NCI-H526 (cell line): Measurements from ENCODE around the gene AP3B1.
"Not testable (repeated sequence)": the region's sequence is repeated elsewhere in the genome, so short reads cannot be mapped to it uniquely, and the experiment has no call there.

ENCODE experiments used
- DNase-seq, 2 experiments: peaks; one replicate each; lab custom pipeline; 2025; lab: John Stamatoyannopoulos, UW

Gene AP3B1

DNA sequence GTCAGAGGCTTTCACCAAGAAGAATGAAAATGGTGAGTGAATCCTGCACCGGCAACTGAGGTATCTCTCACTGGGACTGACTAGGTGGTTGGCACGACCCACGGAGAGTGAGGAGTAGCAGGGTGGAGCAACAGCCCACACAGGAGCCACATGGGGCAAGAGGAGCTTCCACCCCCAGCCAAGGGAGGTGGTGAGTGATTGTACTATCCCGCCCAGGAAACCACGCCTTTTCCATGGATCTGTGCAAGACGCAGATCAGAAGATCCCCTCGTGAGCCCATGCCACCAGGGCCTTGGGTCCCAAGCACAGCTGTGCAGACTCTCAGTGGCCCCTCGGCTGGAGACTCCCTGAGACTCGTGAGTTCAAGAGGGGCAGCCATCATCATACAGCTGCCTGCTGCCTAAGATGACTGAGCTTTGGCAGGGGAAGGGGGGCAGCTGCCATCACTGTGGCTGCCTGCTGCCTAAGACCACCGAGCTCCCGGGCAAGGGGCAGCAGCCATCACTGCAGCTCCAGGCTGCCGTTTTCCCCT is 229.5 kb downstream of the AP3B1 start:
- no peak for DNase-seq

DNA sequence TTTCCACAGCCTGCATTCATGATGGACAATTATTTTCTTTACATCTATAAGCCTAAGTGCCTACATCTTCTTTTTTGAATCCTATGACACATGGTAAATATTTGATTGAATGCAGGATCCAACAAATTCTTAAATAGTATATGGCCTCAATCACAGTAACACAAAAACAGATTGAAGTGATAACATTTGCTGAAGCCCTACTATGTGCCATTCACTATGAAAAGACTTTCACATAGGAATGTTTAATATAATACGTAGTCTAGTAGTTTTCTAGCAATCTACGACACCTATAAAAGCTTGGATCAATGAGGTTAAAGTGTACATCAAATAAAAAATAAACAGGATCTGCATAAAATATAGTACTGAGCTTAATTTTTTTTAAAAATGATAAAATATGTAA is 231.0 kb downstream of the AP3B1 start:
- DNase-seq, result no peak

DNA sequence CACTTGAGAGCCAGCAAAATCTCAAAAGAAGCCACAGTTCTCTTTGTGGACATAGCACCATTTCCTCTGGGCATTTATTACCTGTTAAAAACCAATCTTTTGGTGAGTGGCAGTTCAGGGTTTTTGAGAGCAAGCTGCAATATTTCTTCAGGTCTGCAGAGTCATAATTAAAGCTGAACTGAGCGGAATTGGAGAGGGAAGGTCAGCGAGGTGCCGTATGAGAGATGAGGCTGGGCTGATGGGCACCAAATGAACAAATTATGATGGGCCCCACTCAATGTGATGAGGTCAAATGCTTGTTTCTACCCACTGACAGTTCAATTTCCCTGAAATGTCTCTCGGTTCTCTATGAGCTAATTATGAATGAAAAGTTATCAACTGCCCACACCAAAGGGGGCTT is 231.9 kb downstream of the AP3B1 start:
- no peak for DNase-seq

DNA sequence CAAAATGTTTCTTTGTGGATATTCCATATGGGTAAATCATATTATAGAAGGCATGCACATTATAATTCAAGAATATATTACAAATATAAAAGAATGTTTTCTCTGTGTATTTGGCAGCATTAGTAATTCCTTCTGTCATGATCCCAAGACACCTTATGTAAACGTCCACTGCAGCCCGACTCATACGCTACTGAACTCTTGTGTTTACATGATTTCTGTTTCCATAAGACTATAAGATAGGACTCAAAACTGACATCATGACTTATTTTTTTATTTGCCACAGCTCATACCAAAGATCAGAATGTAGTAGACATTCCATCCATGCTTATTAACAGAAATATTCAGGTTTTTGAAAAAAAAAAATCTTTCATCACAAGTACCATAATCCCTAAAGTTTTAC is 234.1 kb downstream of the AP3B1 start:
- DNase-seq, result no peak

DNA sequence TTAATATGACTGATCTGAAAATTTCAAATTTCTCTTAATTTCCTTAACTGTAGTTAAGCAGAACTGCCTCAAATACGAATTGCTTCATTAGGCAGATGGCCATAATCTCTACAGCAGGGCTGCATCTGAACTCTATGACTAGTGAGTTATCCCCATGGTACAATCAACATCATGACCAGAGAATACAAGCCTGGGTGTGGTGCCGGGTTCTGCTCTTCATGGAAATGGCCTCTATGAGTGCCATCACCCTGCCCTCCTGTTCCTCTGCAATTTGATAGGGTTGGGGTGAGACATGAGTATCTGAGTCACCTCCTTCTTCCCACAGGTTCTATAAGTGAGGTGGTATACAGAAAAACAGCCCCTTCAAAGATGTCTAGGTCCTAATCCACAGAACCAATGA is 235.9 kb downstream of the AP3B1 start:
- no peak for DNase-seq

DNA sequence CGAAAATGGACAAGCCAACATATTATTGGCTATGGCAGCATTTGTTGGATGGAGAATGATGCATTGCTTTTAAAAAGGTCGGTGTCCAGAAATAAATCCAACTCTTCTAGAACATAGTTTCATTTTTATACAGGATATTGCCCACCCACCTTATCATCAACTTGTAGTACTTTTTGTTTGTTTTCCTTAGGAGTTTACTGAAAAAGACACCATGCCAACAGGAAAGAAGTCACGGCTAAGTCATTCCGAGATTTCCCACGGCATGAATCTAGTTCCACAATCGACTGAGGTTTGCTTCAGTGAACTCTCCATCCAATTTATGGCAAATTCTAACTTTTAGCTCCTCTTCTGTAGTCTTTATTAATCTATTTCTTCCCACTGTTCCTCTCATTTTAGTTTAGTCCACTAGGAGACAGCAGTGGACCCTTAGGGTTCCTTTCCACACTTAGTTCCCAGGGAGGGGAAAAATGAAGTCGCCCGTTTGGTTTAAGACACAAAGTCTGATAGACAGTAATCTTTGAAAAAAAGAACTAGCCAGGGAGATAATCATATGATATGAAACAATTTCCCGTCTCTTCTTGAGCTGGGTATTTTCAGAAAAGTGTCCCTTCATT is 237.5 kb downstream of the AP3B1 start:
- DNase-seq, result no peak

DNA sequence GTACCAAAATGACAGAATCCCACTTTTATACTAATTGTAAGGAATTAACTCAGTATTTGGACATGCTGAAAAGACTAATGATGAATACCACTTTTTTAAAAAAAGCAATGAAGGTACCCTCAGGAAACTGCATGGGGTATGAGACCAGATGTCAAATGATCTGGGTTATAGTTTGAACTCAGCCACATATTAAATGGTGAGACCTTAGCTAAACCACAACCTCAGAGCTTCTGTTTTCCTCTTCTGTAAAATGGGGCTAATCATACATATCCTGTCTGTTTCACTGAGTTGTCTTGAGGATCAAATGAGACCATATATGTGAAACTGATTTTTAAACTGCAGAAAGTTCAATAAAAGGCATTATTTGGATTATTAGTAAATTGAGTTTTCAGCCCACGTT is 238.4 kb downstream of the AP3B1 start:
- no peak for DNase-seq

DNA sequence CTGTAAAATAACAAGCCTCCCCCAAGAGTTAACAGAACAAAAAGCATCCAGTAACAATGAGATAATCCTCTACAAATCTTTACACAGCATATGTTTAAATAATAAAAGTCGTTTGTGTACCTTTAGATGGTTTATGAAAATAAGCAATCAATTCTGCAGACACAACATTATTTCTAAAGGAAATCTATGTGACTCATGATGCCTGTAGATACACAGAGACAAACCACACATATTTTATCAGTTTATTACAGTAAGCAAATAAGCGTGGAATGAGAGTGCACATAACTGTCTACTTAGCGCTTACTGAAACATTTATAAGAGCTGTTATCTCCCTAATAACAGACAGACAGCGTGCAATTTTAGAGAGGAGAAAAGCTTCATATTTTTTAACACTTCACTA is 243.6 kb downstream of the AP3B1 start:
- peak; percentile 69 to 79 for DNase-seq

DNA sequence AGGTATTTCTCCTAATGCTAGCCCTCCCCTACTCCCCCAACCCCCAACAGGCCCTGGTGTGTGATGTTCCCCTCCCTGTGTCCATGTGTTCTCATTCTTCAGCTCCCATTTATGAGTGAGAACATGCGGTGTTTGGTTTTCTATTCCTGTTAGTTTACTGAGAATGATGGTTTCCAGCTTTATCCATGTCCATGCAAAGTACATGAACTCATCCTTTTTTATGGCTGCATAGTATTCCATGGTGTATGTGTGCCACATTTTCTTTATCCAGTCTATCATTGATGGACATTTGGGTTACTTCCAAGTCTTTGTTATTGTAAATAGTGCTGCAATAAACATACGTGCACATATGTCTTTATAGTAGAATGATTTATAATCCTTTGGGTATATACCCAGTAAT is 247.7 kb downstream of the AP3B1 start:
- not testable (repeated sequence) for DNase-seq

DNA sequence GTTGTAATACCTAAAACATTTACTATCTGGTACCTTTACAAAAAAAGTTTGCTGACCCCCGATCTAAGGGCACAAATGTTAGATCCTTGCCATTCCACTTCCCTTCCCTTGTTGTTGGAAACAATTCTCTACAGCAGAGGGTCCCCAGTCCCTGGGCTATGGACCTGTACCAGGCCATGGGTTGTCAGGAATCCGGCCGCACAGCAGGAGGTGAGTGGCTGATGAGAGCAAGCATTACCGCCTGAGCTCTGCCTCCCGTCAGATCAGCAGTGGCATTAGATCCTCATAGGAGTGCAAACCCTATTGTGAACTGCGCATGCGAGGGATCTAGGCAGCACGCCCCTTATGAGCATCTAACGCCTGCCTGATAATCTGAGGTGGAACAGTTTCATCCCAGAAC is 248.5 kb downstream of the AP3B1 start:
- no peak for DNase-seq

DNA sequence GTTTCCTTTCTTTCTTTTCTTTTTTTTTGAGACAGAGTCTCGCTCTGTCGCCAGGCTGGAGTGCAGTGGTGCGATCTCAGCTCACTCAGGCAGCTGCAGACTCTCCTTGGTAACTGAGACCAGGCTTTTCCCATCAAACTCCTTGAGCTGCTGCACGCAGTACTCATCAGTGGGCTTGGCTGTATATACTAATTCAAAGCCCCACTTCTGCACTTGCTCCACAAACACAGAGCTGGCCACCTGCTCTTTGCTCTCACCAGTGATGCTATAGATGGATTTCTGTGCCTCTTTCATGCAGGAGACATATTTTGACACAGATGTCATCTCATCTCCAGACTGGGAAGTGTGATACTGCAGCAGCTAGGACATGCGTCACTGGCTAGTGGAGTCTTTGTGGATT is 252.7 kb downstream of the AP3B1 start:
- DNase-seq, result no peak

DNA sequence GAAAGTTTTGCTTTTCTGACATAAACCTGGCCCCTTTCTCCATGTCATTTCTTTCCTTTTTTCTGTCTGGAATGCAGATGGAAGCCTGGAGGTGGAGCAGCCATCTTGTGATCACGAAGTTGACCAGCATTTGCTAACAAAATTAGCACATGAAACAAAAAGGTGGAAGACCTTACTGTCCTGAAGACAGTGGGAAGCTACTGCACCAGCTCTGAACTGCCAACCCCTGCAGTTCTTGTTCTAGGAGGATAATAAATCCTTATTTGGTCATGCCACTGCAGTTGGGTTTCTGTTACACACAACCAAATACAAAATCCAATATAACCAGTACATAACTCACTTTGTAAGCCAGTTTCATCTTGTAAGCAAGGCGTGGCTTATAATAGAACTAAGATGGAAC is 269.0 kb downstream of the AP3B1 start:
- no peak for DNase-seq

DNA sequence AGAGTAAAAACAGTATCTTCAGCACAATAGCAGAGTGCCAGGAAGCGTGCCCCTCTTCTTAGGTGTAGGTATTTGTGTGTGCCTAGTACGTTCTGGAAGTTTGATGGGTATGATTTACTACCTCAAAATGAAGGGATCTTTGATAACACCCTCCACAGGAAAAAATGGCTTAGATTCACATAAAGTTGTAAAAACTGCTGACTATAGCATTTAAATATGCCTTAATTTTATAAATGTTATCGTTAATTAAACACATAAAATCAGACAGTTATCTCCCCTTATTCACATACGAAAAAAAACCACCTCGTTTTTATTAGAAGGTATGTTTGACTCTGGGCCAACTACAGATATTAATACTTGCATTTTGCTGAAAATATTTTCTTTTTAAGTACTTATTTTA is 274.8 kb downstream of the AP3B1 start:
- DNase-seq, result no peak

DNA sequence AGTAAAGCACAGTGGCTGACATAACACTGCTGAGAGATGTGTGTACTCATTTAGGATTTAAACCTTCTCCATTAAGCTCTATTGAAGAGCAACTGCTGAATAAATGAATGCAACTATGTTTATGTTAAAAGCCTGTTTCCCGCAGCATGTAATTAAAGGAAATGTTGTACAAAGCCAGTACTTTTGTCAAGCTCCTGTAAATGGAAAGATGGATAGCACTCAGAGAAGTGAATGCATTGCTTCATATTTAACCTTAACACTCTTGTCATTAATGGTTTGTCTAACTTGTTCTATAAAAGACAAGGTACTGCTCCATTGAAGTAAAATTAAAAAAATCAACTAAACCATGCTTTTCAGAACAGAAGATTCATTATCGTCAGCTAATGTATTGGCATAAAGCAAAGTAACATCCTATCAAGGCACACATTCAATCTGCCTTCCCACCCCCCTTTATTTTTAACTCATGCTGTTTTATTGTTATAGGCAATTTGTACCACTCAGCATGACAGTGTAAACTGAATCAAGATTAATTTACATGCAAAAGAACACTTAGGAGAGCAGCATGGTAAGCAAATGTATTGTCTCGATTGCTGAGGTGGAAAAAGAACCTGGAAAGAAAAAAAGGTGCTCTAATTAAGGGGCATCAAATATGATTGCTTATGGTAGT is 277.5 kb downstream of the AP3B1 start:
- no peak for DNase-seq

DNA sequence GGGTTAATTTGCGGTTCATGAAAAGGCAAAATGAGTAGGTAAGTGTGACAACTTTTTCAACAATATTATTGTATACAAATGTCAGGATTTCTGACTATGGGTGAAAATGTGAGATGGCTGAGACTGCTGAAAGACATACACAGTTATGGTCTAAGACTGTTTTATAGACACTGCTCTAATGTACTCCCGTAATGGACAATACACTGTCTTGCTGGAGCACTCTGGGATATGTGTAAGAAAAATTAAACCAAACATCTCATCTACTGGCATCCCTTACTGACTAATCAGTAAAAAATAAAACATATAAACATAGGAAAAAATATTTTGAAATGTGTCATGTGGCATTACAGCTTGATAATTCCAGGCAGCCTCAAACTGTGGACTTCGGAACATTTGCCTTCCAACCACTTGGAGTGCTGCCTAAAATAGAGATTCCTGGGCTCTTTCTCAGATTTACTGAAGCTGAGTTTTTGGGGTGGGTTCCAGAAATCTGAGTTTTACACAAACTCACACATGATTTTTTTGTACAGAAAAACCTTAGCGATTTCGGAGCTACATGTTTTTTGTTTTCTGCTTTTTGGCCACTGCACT is 284.5 kb downstream of the AP3B1 start:
- DNase-seq, result no peak

DNA sequence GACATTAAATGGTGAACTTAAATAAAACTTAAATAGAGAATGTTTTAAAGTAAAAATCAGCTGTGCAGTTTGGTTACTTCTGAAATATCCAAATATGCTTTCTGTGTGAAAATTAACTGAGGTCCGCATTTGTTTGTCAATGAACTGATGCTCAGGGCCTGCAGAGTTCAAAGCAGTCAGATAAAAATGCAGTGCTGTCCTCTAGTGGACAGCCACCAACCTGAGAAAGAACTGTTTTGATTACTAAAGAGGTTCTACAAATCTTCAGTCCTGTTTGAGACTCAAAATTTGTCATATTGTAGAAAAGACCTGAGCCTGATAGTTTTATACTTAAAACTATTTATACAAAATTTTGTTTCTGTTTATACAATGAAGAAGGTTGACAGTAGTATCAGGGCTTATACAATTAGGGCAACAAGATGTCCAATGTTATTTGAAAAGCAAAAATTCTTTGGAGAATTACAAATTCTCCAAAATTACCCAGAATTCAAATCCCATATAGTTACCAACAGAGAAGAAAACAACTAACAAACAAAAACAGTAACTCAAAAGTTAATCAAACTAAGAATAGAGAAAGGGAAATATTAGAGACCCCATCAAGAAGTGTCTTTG is 286.0 kb downstream of the AP3B1 start:
- DNase-seq, result peak; percentile 7 to 58

DNA sequence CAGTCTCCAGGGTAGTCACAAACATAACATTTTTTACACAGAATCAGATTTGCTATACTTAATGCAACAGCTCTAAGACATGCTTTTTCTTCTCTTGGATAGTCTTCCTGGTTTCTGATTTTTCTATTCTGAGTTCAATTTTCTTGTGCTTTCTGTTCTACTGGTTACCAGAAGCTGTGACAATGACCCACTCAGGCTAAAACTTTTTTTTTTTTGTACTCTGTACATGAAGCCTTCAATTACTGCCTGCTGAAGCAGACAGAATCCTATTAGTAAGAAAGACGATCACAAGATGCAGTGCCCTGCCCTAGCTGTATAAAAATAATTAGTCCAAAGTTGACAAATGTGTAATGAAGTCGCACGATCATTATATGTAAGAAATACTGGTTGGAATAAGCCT is 287.3 kb downstream of the AP3B1 start:
- no peak for DNase-seq

DNA sequence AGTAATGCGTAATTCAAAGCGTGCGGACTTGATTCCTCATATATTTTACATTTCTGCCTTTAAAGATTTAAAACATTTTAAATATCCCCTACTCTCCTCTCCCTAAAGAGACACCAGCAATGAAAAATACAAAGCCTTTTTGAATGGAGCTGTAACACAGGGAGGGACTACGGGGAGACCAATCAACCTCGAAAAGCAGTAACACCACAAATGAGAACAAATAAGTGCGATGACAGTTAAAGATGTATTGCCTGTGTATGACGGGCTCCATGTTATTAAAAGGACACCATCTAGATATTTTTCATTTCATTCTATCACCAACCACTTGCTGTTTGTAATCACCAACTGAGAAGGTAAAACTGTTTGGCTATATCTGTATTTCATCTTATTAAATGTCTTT is 288.0 kb downstream of the AP3B1 start:
- DNase-seq, result no peak

DNA sequence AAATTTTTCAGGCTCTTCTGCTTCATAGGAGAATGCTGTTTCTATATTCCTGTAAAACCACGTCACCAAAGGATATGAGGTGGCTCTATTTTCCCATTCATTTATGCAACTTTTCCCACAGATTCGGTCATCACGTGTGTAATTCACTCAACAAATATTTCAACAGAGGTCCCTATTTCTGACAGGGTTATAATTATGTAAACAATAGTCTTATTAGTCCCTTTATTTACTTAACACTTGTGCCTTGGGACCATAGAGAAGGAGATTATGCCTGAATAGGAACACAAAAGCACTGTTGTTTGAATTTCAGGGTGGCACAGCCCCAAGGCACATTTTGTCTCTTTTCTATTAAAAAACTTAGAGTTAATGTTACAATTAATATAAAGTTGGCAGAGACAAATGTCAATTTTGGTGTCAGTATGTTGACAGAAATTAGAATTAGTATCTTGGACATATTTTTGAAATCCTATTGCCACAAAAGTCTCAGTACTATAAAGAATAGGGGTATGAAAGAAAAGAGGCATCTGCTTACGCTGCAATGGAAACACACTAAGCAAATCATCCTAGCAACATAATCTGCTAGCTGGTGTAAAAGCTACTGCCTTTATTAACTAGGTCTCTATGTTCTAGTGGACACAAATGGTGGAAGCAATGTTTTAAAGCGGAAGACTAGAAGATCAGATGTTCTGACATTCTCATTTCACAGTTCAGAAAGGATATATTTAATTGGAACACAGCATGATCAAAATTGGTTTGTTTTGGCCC is 289.3 kb downstream of the AP3B1 start:
- peak in 1 of 2 experiments; percentile 13 for DNase-seq

DNA sequence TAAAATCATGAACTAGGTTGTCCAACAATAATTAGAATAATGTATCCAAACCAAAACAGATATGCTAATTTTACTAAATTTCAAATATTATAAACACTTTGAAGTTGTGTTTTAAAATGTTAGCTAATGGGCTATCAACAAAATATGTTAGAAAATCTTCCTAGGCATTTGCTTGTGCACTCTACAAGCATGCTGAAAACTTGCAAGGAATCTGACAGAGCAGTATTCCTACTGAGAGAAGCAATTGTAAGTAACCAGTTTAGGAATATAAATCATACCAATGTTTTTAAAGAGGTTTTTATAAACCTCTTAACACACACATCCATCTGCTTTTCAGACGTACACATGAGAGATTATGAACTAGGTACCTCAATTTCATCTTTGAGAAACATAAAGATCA is 289.9 kb downstream of the AP3B1 start:
- DNase-seq, result no peak

DNA sequence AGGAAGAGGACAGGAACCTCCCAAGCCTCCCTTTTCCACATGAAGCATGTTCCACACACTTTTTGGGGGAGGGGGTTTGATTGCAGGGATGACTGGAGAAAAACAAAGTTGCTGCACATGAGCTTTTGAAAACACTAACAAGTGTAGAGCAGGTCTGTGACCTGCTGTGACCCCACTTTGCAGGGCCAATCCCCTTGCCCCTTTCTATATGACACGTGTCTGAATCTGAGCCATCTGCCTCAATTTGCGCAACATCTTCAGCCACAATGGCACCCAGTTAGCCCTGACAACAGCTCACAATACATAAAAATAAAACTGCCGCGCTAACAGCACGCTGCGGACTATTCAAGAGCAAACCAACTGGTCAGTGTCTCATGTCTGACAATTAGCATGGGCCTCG is 290.6 kb downstream of the AP3B1 start:
- DNase-seq, result no peak

DNA sequence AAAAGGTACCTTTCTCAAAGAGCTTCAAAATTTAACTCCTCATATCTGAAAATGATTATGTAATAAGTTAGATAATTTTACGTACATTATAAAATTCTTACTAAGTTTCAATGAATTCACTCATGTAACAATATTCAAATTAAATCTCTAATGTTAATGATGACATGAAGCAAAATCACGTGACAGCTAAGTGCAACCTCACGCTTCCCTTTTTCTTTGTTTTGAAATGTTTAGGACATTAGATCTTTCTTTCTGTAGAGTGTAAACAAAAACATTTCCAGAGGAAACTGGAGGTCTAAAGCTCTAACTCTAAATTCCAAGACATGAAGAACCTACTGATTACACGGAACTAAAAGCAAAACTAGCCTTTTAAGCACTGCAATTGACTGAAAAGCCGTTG is 291.0 kb downstream of the AP3B1 start:
- no peak for DNase-seq
